GM06990 (cell line): ENCODE measurements around the gene SIRT5.

Experiments
- DNase-seq: peaks from one replicate; pipeline ENCODE4 v3.0.0-alpha.2; 2011; ENCODE audit not compliant: insufficient read length; ENCODE audit errors: extremely low read depth
- H3K27me3 ChIP-seq: replicated peaks from 2 replicates; pipeline ENCODE4 v1.6.0; 2011; ENCODE audit warnings: low read length; ENCODE audit not compliant: control insufficient read depth, insufficient read depth
- H3K36me3 ChIP-seq: 2 replicates; pipeline ENCODE4 v1.5.1; 2011; ENCODE audit warnings: low read length; ENCODE audit not compliant: control insufficient read depth, insufficient read depth
- H3K4me3 ChIP-seq: replicated peaks from 2 replicates; pipeline ENCODE4 v1.5.1; 2011; ENCODE audit warnings: low read depth, mild to moderate bottlenecking, control low read depth, low read length
- TF ChIP-seq, protein P1 (sequence below): IDR thresholded peaks from 2 replicates; pipeline ENCODE4 v1.5.1; 2011; ENCODE audit warnings: low read length, control low read depth, mild to moderate bottlenecking, inconsistent platforms; ENCODE audit not compliant: insufficient read depth, poor library complexity, severe bottlenecking

SIRT5 gene

DNA sequence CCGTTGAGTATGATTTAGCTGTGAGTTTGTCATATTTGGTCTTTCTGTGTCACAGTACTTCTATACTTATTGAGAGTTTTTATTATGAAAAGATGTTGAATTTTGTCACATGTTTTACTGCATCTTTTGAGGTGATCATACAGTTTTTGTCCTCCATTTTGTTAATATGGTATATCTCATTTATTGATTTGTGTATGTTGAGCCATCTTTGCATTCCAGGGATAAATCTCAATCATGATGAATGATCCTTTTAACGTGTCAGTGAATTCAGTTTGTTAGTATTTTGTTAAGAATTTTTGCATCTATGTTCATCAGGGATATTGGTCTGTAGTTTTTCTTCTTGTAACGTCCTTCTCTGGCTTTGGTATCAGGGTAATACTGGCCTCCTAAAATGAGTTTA is 3.5 kb downstream of the SIRT5 start:
- no peak for DNase-seq
- Histone ChIP-seq H3K27me3 (no peaks in the 10 kb centered on the region), H3K36me3 (no peaks in the 10 kb centered on the region; the same call in none of the 2 replicates), H3K4me3 (no peak overlapping the region)
- TF ChIP-seq, protein P1, sequence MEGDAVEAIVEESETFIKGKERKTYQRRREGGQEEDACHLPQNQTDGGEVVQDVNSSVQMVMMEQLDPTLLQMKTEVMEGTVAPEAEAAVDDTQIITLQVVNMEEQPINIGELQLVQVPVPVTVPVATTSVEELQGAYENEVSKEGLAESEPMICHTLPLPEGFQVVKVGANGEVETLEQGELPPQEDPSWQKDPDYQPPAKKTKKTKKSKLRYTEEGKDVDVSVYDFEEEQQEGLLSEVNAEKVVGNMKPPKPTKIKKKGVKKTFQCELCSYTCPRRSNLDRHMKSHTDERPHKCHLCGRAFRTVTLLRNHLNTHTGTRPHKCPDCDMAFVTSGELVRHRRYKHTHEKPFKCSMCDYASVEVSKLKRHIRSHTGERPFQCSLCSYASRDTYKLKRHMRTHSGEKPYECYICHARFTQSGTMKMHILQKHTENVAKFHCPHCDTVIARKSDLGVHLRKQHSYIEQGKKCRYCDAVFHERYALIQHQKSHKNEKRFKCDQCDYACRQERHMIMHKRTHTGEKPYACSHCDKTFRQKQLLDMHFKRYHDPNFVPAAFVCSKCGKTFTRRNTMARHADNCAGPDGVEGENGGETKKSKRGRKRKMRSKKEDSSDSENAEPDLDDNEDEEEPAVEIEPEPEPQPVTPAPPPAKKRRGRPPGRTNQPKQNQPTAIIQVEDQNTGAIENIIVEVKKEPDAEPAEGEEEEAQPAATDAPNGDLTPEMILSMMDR = no peak

DNA sequence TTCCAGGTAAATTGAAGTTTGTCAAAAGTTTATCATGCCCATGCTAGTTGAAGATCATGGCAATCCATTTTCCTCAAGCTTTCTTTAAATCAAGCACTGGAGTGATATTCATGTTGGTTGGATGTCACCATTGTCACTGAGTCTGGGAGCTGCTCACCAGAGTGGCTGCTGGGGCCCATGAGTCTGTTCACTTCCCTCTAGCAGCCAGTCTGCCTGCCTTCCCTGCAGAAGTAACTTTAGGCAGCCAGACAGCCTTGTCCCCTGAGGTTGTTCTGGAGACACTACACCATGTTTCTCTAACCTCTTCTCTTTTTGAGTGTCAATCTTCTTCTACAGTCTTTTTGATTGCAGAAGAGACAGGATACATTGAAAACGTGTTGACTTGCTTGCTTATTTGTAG is 5.5 kb downstream of the SIRT5 start:
- no peak for DNase-seq
- Histone ChIP-seq H3K27me3 (no peaks in the 10 kb centered on the region), H3K4me3 (no peak overlapping the region), H3K36me3 (peaks cover 1% of the 10 kb centered on the region)
- TF ChIP-seq, protein P1 = no peak

DNA sequence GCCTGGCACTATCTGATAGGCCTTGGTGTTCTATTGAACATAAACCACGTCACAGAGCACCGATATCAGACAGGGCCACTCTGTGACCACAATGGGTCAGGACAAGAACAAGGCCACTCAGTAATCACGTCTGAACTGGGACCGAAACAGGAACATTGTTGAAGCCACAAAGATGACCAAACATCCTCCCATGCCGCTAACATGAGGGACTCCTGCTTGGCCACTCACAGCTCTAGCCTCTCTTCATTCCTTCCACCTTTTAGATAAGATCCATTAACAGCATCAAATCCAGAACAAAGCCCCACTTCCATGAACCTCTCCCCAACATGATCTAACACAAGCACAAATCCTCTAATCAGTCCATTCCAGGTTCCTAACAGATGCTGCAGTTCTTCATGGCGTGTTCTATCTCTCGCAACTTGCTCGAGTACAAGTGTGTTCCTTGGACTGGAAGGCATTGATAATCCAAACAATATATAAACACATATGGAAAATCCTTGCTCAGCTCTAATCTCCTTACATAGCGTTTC is 7.4 kb downstream of the SIRT5 start:
- TF ChIP-seq, protein P1 = no peak
- DNase-seq = no peak
- Histone ChIP-seq H3K36me3 (peaks cover 1% of the 10 kb centered on the region), H3K4me3 (no peak overlapping the region), H3K27me3 (no peaks in the 10 kb centered on the region)

DNA sequence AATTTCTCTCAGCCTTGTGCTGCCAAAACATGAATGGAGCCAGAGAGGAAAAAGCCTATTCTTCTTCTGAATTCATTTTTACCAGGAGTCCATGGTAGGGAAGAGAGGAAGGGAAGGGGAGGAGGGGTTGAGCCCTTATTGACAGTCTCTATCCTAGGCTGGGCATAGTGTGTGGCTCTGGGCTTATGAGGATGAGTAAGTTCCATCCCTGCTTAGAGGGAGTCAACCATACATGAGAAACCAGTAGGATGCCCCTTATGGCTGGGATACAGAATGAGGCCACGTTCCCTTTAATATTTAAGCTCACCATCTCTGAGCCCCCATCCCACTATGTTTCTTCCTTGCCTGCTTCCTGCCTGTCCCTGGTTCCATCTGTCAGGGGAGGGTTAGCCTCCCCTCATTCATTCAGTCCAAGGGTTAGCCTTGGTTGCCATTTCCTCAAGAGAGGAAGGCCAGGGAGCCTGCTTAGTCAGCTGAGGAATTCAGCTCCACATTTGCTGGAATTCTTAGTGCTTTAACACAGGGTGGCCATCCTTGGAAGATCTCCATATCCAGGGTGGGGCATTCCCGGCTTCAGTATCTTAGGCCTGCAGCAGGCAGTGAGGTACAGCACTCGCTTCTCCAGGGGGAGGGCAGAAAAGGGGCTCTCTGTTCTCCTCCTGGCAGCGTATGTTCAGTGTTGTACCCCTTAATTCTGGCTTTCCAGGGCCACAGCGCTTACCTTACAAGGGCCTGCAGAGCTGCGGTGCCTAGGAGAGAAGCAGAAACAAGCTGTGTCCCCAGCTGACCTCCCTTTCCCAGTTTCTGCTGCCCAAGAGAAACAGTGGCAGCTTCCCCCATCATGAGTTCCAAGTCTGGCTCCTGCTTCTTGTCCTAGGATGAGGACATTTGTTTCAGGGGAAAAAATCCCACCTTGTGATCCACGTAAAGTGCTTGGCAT is 12.5 kb downstream of the SIRT5 start:
- Histone ChIP-seq H3K36me3 (peaks cover 9% of the 10 kb centered on the region), H3K4me3 (no peak overlapping the region), H3K27me3 (no peaks in the 10 kb centered on the region)
- DNase-seq = no peak
- TF ChIP-seq, protein P1 = no peak

DNA sequence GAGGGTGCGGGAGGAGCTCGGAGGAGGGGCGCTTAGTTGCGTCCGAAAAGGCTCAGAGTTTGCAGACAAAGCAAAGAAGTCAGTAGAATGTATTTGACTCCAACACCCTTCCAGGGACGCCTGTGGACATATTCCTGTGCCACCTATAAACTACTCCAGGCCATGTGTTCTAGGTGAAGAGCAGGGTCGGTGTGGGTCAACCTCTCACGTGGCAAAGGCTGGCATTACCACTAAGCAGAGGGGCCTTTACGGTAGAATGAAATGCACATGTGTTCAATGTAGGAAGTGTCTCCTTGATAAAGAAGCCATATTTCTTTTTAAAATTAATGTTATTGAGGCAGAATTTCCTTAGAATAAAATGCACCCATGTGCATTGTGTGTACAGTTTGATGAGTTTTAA is 15.4 kb downstream of the SIRT5 start:
- TF ChIP-seq, protein P1 = no peak
- no peak overlapping the region for H3K4me3 ChIP-seq
- peaks cover 11% of the 10 kb centered on the region for H3K36me3 ChIP-seq
- no peak for DNase-seq
- H3K27me3 ChIP-seq = no peaks in the 10 kb centered on the region
